B cell (primary cell): Measurements from ENCODE around the gene PHACTR3. TPM values are rescaled to one million over a fixed set of nuclear protein-coding genes. Genes with fewer than 3 reads are reported as not detected.

Experiments
- ATAC-seq: fragments of 200-7000 bp; cut with Tn5 transposase; one replicate; pipeline ENCODE4 v1.10.0; 2021; ENCODE audit warnings: low read depth, mild to moderate bottlenecking, moderate number of reproducible peaks, moderate library complexity
- CTCF ChIA-PET: fragments of 350-600 bp; sonication (Branson Sonifier 250); formaldehyde crosslinking; loops from one replicate; lab custom pipeline; 2021; ENCODE audit warnings: antibody characterized with exemption, inconsistent platforms; lab: Charles Lee
- POLR2A ChIA-PET: fragments of 350-600 bp; sonication (Branson Sonifier 250); formaldehyde crosslinking; loops from one replicate; lab custom pipeline; 2021; ENCODE audit warnings: antibody characterized with exemption; lab: Charles Lee
- DNase-seq: peaks from one replicate; pipeline ENCODE4 v3.0.0; 2013
- H2AFZ ChIP-seq: 2 replicates; pipeline ENCODE4 v1.6.1; 2012; ENCODE audit warnings: mild to moderate bottlenecking, low read depth, low read length; ENCODE audit not compliant: insufficient read depth, poor library complexity, severe bottlenecking
- H3K27ac ChIP-seq, 2 donors: 1 replicate in 1 of 2; 2 replicates in 1 of 2; pipeline ENCODE4 v1.5.1; 2012 to 2013; ENCODE audit warnings: low read length in 2 of 2, mild to moderate bottlenecking in 2 of 2, moderate library complexity in 1 of 2
- H3K27me3 ChIP-seq, 4 experiments: fragments of 200-600 bp in 1 of 4; sonication (generic) in 1 of 4; replicated peaks in 1 of 4; 1 replicate in 2 of 4; 2 replicates in 2 of 4; pipeline versions ENCODE4 v1.6.1 to v1.7.0; 2013 to 2016; ENCODE audit warnings: low read length in 3 of 4, mild to moderate bottlenecking in 2 of 4, mixed read lengths in 1 of 4, moderate library complexity in 1 of 4; ENCODE audit not compliant: insufficient read depth in 4 of 4, control insufficient read depth in 3 of 4; ENCODE audit errors: control extremely low read depth in 1 of 4
- H3K36me3 ChIP-seq, 2 experiments: replicated peaks in 1 of 2; 1 replicate in 1 of 2; 2 replicates in 1 of 2; pipeline versions ENCODE4 v1.6.1 to v1.7.1; 2013; ENCODE audit warnings: low read length in 1 of 2; ENCODE audit not compliant: insufficient read depth in 2 of 2, control insufficient read depth in 1 of 2; ENCODE audit errors: control extremely low read depth in 1 of 2, extremely low read depth in 1 of 2
- H3K4me1 ChIP-seq, 2 donors: fragments of 200-600 bp in 1 of 2; sonication (generic) in 1 of 2; 1 replicate in 1 of 2; 2 replicates in 1 of 2; pipeline versions ENCODE4 v1.5.1 to v1.6.1; 2013 to 2017; ENCODE audit warnings: low read length in 2 of 2; ENCODE audit not compliant: control insufficient read depth in 2 of 2, insufficient read depth in 2 of 2
- H3K4me2 ChIP-seq: replicated peaks from 2 replicates; pipeline ENCODE3; 2012; ENCODE audit warnings: mild to moderate bottlenecking, low read depth, low read length; ENCODE audit not compliant: poor library complexity, severe bottlenecking
- H3K4me3 ChIP-seq, 5 experiments: fragments of 200-600 bp in 1 of 5; sonication (generic) in 1 of 5; 1 replicate in 3 of 5; 2 replicates in 2 of 5; pipeline versions ENCODE4 v1.5.1 to v1.7.0; 2011 to 2016; ENCODE audit warnings: low read length in 4 of 5, mild to moderate bottlenecking in 4 of 5, low read depth in 2 of 5, control low read depth in 1 of 5, moderate library complexity in 1 of 5; ENCODE audit not compliant: insufficient read depth in 1 of 5; ENCODE audit errors: control extremely low read depth in 1 of 5, extremely low read depth in 1 of 5
- H3K79me2 ChIP-seq: fragments of 200-600 bp; sonication (generic); one replicate; pipeline ENCODE4 v1.6.0; 2016; ENCODE audit warnings: low read length; ENCODE audit not compliant: control insufficient read depth, insufficient read depth
- H3K9ac ChIP-seq: fragments of 200-600 bp; sonication (generic); 2 replicates; pipeline ENCODE4 v1.6.1; 2017; ENCODE audit warnings: mild to moderate bottlenecking, low read length, moderate library complexity
- H3K9me3 ChIP-seq, 3 donors: one replicate each; pipeline versions ENCODE4 v1.6.1 to v1.7.1; 2013; ENCODE audit warnings: low read length in 2 of 3; ENCODE audit not compliant: control insufficient read depth in 2 of 3, insufficient read depth in 1 of 3; ENCODE audit errors: control extremely low read depth in 1 of 3
- H4K20me1 ChIP-seq: 2 replicates; pipeline ENCODE4 v1.6.0; 2012; ENCODE audit warnings: mild to moderate bottlenecking, low read length; ENCODE audit not compliant: insufficient read depth, control insufficient read depth, poor library complexity, severe bottlenecking
- H3K27ac Mint-ChIP-seq: one replicate; pipeline ENCODE4 v1.8.0; 2021; ENCODE audit warnings: mixed read lengths
- H3K27me3 Mint-ChIP-seq: one replicate; pipeline ENCODE4 v1.8.0; 2021; ENCODE audit warnings: mixed read lengths
- H3K4me1 Mint-ChIP-seq: one replicate; pipeline ENCODE4 v1.8.0; 2021; ENCODE audit warnings: mixed read lengths
- H3K4me3 Mint-ChIP-seq: one replicate; pipeline ENCODE4 v1.8.0; 2021; ENCODE audit warnings: mixed read lengths
- H3K9me3 Mint-ChIP-seq: one replicate; pipeline ENCODE4 v1.8.0; 2022; ENCODE audit warnings: mixed read lengths; ENCODE audit not compliant: insufficient read depth
- EZH2 ChIP-seq: IDR thresholded peaks from 2 replicates; pipeline ENCODE4 v1.6.1; 2012; ENCODE audit warnings: borderline replicate concordance, low read depth, mild to moderate bottlenecking, moderate library complexity, low read length; ENCODE audit not compliant: insufficient read depth, poor library complexity, severe bottlenecking
- WGBS: methylation state at CpG from one replicate; pipeline ENCODE4 v1.1.5; 2013; ENCODE audit warnings: missing lambda C conversion rate; ENCODE audit not compliant: insufficient coverage; 5-methylcytosine and 5-hydroxymethylcytosine counted together
- intact Hi-C: fragments of 100-400 bp; cut with micrococcal nuclease; formaldehyde crosslinking; loops from one replicate; pipeline ENCODE4 v1.10.0; 2022
- polyA plus RNA-seq: library from polyadenylated mRNA; depleted of rRNA; stranded (reverse); fragments of >200 nt; gene quantifications from 2 replicates; pipeline ENCODE4 v1.2.3, GENCODE V29; 2012
- total RNA-seq, 2 donors: library from RNA; stranded (reverse); fragments of 120-200 nt in 1 of 2; gene quantifications; 1 replicate in 1 of 2; 2 replicates in 1 of 2; pipeline versions ENCODE4 v1.2.3 to v1.2.4, GENCODE V29; 2013 to 2022
- TF ChIP-seq, protein P1 (sequence below): fragments of 200-600 bp; IDR thresholded peaks from one replicate; pipeline ENCODE4 v1.8.0; 2022; ENCODE audit warnings: antibody characterized with exemption, mild to moderate bottlenecking

PHACTR3 gene
- total and polyA plus RNA-seq, 2 donors (not counting 1 experiment from before 2014, with no cell fraction given) = not detected

GRCh38 chr20:59743308-59743707, 139.0 kb downstream of the PHACTR3 start:
- Histone ChIP-seq H3K9me3 (peaks cover 0 to 8% (median 0%) of the 10 kb centered on the region in 3 donors), H3K4me2 (no peak overlapping the region), H3K4me1 (no peaks in the 10 kb centered on the region), H3K79me2 (no peaks in the 10 kb centered on the region), H3K36me3 (no peaks in the 10 kb centered on the region), H4K20me1 (no peaks in the 10 kb centered on the region), H3K27ac (no peak overlapping the region), H2AFZ (no peak overlapping the region), H3K27me3 (peaks cover 0 to 3% (median 0%) of the 10 kb centered on the region in 4 experiments), H3K9ac (no peak overlapping the region), H3K4me3 (no peak overlapping the region)
- intact Hi-C loops = no loop called here
- no peak overlapping the region for H3K27ac Mint-ChIP-seq
- POLR2A ChIA-PET = no interaction called here
- TF ChIP-seq, protein P1, sequence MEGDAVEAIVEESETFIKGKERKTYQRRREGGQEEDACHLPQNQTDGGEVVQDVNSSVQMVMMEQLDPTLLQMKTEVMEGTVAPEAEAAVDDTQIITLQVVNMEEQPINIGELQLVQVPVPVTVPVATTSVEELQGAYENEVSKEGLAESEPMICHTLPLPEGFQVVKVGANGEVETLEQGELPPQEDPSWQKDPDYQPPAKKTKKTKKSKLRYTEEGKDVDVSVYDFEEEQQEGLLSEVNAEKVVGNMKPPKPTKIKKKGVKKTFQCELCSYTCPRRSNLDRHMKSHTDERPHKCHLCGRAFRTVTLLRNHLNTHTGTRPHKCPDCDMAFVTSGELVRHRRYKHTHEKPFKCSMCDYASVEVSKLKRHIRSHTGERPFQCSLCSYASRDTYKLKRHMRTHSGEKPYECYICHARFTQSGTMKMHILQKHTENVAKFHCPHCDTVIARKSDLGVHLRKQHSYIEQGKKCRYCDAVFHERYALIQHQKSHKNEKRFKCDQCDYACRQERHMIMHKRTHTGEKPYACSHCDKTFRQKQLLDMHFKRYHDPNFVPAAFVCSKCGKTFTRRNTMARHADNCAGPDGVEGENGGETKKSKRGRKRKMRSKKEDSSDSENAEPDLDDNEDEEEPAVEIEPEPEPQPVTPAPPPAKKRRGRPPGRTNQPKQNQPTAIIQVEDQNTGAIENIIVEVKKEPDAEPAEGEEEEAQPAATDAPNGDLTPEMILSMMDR = no peak
- TF ChIP-seq EZH2 = no peak
- no peak for ATAC-seq
- no peaks in the 10 kb centered on the region for H3K4me1 Mint-ChIP-seq
- CTCF ChIA-PET = no interaction called here
- DNase-seq = no peak
- H3K9me3 Mint-ChIP-seq = no peaks in the 10 kb centered on the region
- no peak overlapping the region for H3K4me3 Mint-ChIP-seq
- H3K27me3 Mint-ChIP-seq = no peaks in the 10 kb centered on the region
- 87% methylated on average over 9 of the region's 9 CpGs for WGBS

DNA sequence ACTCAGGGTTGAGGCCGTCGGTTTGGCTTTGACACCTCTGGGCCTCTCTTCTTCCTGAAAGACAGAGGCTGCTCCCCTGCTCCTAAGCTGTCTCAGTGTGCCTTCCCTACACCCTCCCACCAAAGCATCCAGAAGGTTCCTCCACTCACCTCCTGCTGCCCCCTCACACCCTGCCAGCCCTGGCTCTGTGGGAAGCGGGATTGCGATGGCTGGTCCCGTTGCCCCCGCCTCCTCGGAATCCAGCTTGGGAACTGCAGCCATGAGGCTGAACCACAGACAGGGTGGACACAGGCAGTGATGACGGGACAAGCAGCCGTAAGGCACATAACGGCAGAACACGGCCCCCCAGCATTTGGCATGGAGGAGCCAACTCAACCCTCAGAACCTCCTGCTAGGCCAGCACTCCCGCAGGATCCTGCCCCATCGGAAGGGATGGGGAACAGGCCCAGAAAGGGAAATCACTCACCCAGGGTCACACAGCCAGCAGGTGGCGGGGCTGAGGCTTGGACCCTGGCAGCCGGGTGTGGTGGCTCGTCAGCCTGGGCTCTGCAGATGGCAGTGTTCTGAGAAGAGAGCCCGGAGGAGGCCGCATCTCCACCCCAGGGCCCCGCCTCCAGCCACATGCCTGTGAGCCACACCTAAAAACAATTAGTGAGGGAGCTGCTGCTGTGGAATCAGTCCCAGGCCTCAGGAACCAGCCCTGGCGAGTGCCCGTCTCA, 139.6 kb downstream of the PHACTR3 start:
- CTCF ChIA-PET = no interaction called here
- H3K4me3 Mint-ChIP-seq = no peak overlapping the region

More for the DNA sequence above, 139.6 kb downstream of the PHACTR3 start:
- no peak overlapping the region for H3K4me2 ChIP-seq
- TF ChIP-seq EZH2 = no peak
- TF ChIP-seq, protein P1 = no peak
- H3K9ac ChIP-seq = no peak overlapping the region
- H3K27me3 ChIP-seq = peaks cover 0 to under 1% (median 0%) of the 10 kb centered on the region in 4 experiments
- H3K79me2 ChIP-seq = no peaks in the 10 kb centered on the region
- peaks cover 0 to 5% (median 0%) of the 10 kb centered on the region in 3 donors for H3K9me3 ChIP-seq
- no peak overlapping the region for H2AFZ ChIP-seq
- H4K20me1 ChIP-seq = no peaks in the 10 kb centered on the region
- Mint-ChIP-seq H3K27me3 (no peaks in the 10 kb centered on the region), H3K27ac (no peak overlapping the region), H3K4me1 (no peaks in the 10 kb centered on the region), H3K9me3 (no peaks in the 10 kb centered on the region)
- no peak overlapping the region for H3K4me3 ChIP-seq
- no peak for DNase-seq
- intact Hi-C loops = no loop called here
- POLR2A ChIA-PET = no interaction called here
- H3K27ac ChIP-seq = no peak overlapping the region
- 77% methylated on average over 21 of the region's 21 CpGs for WGBS
- ATAC-seq = no peak
- no peaks in the 10 kb centered on the region for H3K4me1 ChIP-seq
- no peaks in the 10 kb centered on the region for H3K36me3 ChIP-seq
